ENCODE data around the gene SNAP91. TPM values are rescaled to one million over a fixed set of nuclear protein-coding genes. Genes with fewer than 3 reads are reported as not detected.

SNAP91 gene
- total RNA-seq, 1 donor: 0.72 TPM

- no peak for DNase-seq (ENCODE audit: insufficient read length, low spot score, missing footprints)
- Histone ChIP-seq H4K20me1 (ENCODE audit: insufficient read depth, low read length) (no peaks in the 10 kb centered on the region), H3K9me3 (ENCODE audit: low read depth, low read length) (no peaks in the 10 kb centered on the region), H3K79me2 (ENCODE audit: insufficient read depth, low read length) (no peaks in the 10 kb centered on the region), H3K4me1 (ENCODE audit: insufficient read depth, low read length) (no peaks in the 10 kb centered on the region), H2AFZ (ENCODE audit: low read length) (no peak overlapping the region), H3K4me2 (ENCODE audit: insufficient read depth, low read length) (no peak overlapping the region), H3K4me3 (ENCODE audit: insufficient read depth, low read length) (no peak overlapping the region), H3K27me3 (ENCODE audit: insufficient read depth, low read length) (no peaks in the 10 kb centered on the region), H3K27ac (ENCODE audit: low read depth, low read length) (no peak overlapping the region), H3K36me3 (ENCODE audit: insufficient read depth, low read length) (no peaks in the 10 kb centered on the region)
- no peak for TF ChIP-seq CTCF (IDR thresholded peaks at IDR 0.05; ENCODE audit: extremely low read depth, low read depth, low read length)
These were observed 23.4 kb downstream of the SNAP91 start for GRCh38 chr6:83685481-83685880.

DNA sequence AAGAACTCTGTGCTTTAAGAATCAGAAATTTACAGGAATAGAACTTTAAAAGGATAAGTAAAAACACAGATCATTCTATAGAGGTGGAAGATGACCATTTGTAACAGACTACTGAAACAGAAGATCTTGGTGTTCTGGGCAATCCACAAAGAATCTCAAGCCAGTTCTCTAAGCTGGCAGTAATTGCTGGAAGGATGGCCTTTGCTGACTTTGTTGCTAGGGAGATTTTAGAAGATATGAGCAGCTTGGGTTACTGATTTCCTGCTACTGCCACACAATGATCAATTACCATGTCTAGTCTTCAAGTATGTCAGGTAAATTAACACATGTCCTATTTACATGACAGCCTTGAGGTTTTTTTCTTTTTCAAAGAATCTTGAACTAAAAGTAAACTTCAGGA lies 31.1 kb downstream of the SNAP91 start:
- no peaks in the 10 kb centered on the region for H3K79me2 ChIP-seq (ENCODE audit: insufficient read depth, low read length)
- no peaks in the 10 kb centered on the region for H3K4me1 ChIP-seq (ENCODE audit: insufficient read depth, low read length)
- H2AFZ ChIP-seq (ENCODE audit: low read length): no peak overlapping the region
- H3K4me3 ChIP-seq (ENCODE audit: insufficient read depth, low read length): no peak overlapping the region
- no peak overlapping the region for H3K4me2 ChIP-seq (ENCODE audit: insufficient read depth, low read length)
- no peak overlapping the region for H3K27ac ChIP-seq (ENCODE audit: low read depth, low read length)
- no peak for DNase-seq (ENCODE audit: insufficient read length, low spot score, missing footprints)
- H4K20me1 ChIP-seq (ENCODE audit: insufficient read depth, low read length): no peaks in the 10 kb centered on the region
- no peaks in the 10 kb centered on the region for H3K36me3 ChIP-seq (ENCODE audit: insufficient read depth, low read length)
- no peak for TF ChIP-seq CTCF (IDR thresholded peaks at IDR 0.05; ENCODE audit: extremely low read depth, low read depth, low read length)
- H3K9me3 ChIP-seq (ENCODE audit: low read depth, low read length): no peaks in the 10 kb centered on the region
- H3K27me3 ChIP-seq (ENCODE audit: insufficient read depth, low read length): no peaks in the 10 kb centered on the region

DNA sequence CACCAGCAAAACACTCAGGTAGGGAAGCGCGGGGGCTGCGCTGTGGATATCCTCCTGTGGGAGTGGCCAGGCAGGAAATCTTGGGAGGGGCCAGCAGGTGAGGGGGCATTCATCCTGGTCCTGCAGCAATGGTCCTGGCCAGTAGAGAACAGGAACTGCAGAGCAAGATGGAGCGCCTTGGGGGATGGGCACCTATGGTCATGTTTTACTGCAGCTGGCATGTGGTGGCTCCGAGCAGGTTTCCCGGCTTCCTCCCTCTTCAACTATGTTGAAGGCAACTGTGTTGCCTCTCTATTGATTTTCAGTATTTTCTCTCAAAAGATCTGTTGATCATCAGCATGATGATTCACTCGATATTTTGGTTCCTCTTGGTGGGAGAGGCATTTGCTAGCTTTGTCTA lies 70.9 kb downstream of the SNAP91 start:
- no peaks in the 10 kb centered on the region for H3K27me3 ChIP-seq (ENCODE audit: insufficient read depth, low read length)
- no peaks in the 10 kb centered on the region for H3K36me3 ChIP-seq (ENCODE audit: insufficient read depth, low read length)
- no peaks in the 10 kb centered on the region for H4K20me1 ChIP-seq (ENCODE audit: insufficient read depth, low read length)

DNA sequence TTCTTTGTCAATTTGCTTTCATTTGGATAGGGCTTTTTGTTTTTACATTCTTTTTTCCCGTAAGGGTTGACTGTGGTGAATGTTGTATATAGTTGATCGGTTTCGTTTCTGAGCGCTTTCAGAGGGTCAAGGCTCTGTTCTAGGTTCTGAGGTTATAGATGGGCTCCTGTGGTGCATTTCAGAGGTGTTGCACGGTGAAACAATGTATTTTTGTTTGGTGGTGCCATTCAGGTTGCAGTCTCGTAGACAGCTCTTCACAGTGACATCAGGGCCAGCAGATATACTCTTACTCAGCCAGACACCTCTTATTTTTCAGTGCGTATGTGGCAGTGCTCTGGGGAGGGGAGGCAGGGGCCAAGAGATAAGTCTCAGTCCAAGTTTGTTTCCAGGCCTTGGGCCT lies 72.1 kb downstream of the SNAP91 start:
- H3K79me2 ChIP-seq (ENCODE audit: insufficient read depth, low read length): no peaks in the 10 kb centered on the region
- no peak for TF ChIP-seq CTCF (IDR thresholded peaks at IDR 0.05; ENCODE audit: extremely low read depth, low read depth, low read length)
- H4K20me1 ChIP-seq (ENCODE audit: insufficient read depth, low read length): no peaks in the 10 kb centered on the region
- H3K27ac ChIP-seq (ENCODE audit: low read depth, low read length): no peak overlapping the region
- no peaks in the 10 kb centered on the region for H3K27me3 ChIP-seq (ENCODE audit: insufficient read depth, low read length)
- no peak overlapping the region for H3K4me2 ChIP-seq (ENCODE audit: insufficient read depth, low read length)
- H3K4me3 ChIP-seq (ENCODE audit: insufficient read depth, low read length): no peak overlapping the region
- H3K9me3 ChIP-seq (ENCODE audit: low read depth, low read length): no peaks in the 10 kb centered on the region
- no peaks in the 10 kb centered on the region for H3K4me1 ChIP-seq (ENCODE audit: insufficient read depth, low read length)
- H3K36me3 ChIP-seq (ENCODE audit: insufficient read depth, low read length): no peaks in the 10 kb centered on the region
- no peak overlapping the region for H2AFZ ChIP-seq (ENCODE audit: low read length)
- no peak for DNase-seq (ENCODE audit: insufficient read length, low spot score, missing footprints)

More for the DNA sequence above, 70.9 kb downstream of the SNAP91 start:
- DNase-seq (ENCODE audit: insufficient read length, low spot score, missing footprints): no peak
- no peak overlapping the region for H3K4me3 ChIP-seq (ENCODE audit: insufficient read depth, low read length)
- no peak overlapping the region for H3K4me2 ChIP-seq (ENCODE audit: insufficient read depth, low read length)
- H3K79me2 ChIP-seq (ENCODE audit: insufficient read depth, low read length): no peaks in the 10 kb centered on the region
- no peak overlapping the region for H3K27ac ChIP-seq (ENCODE audit: low read depth, low read length)
- no peak for TF ChIP-seq CTCF (IDR thresholded peaks at IDR 0.05; ENCODE audit: extremely low read depth, low read depth, low read length)
- H3K4me1 ChIP-seq (ENCODE audit: insufficient read depth, low read length): no peaks in the 10 kb centered on the region
- no peaks in the 10 kb centered on the region for H3K9me3 ChIP-seq (ENCODE audit: low read depth, low read length)
- no peak overlapping the region for H2AFZ ChIP-seq (ENCODE audit: low read length)
